GM21367 (cell line): ENCODE results near the gene KCNH6.
A peak's percentile ranks its signal among the peaks of the same experiment; 100 is the strongest.

Experiments used
- ATAC-seq: cut with Tn5 transposase; IDR thresholded peaks from one replicate; pipeline ENCODE4 v1.9.1; 2021; ENCODE audit not compliant: unreplicated experiment

The KCNH6 gene

DNA sequence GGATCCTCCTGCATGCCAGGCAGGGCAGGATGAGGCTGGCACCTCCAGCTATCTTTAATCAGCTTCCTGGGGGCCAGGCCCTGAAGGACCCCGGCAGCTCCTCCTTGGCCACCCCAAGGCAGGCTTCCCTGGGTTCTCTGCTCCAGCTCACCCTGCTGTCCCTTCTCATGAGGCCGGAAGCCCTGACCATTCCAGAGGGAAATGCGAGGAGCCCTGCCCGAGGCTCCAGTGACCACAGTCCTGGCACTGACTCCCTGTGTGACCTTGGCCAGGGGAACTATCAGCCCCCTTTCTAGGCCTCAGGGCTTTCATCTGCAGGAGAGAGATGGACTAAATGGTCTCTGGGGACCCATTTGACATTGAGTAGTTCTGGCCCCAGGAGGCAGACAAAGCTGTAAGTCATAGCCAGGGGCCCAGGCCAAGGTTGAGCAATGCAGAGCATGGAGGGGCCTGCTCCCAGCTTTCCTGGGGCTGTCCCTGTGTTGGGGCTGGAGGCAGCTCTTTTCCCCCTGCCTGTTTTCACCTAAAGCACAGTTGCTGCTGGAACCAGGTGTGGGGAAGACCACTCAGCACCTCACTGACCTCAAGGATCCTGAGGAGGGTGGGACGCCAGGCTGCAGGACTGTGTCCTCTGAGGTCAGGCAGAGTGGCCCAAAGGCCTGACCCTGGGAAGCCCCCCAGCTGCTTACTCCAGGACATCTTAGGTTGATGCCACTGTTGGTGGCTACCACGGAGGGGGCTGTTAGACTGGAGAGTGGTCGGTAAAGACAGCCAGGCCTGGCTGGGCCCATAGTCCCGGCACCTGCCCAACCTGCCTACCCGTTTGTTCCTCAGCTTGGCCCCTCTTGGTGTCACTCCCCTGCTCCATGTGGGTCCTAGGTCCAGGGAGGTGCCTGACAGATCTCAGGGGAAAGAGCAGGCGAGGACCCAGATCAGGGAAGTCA, 8.1 kb downstream of the KCNH6 start:
- ATAC-seq = no peak

DNA sequence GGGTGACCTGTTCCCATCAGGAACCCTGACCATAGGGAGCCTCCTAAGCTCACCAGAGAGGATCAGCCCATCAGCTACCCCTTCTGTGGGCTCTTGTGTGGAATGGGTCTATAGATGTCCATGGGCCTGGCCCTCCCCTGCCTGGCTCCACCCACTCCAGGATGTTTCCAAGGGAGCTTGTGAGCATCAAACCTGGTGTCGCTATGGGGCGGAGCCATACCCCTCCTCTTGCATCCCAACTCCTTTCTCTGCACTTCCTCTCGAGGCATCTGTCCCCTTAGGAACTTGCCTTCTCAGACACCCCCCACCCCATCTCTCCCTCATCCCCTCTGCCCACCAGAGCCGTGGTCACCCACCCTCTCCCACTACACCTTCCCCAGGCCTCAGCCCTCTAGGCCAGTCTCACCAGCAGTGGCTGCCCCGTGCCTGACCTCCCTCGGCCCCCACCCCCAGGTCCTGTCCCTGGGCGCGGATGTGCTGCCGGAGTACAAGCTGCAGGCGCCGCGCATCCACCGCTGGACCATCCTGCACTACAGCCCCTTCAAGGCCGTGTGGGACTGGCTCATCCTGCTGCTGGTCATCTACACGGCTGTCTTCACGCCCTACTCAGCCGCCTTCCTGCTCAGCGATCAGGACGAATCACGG, 10.4 kb downstream of the KCNH6 start:
- no peak for ATAC-seq

DNA sequence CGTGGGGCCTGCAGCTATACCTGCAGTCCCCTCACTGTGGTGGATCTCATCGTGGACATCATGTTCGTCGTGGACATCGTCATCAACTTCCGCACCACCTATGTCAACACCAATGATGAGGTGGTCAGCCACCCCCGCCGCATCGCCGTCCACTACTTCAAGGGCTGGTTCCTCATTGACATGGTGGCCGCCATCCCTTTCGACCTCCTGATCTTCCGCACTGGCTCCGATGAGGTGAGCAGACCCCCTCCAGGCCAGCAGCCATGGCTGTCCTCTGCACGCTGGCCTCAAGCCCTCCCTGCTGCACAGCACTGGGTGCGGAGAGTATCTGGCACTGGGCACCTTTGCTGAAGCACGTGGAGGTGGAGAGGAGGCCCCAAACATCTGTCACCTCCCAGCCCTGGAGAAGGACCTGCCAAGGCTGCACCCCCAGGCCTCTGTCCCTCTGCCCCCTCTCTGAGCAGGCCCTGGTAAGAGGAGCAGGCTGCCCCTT, 11.0 kb downstream of the KCNH6 start:
- no peak for ATAC-seq

DNA sequence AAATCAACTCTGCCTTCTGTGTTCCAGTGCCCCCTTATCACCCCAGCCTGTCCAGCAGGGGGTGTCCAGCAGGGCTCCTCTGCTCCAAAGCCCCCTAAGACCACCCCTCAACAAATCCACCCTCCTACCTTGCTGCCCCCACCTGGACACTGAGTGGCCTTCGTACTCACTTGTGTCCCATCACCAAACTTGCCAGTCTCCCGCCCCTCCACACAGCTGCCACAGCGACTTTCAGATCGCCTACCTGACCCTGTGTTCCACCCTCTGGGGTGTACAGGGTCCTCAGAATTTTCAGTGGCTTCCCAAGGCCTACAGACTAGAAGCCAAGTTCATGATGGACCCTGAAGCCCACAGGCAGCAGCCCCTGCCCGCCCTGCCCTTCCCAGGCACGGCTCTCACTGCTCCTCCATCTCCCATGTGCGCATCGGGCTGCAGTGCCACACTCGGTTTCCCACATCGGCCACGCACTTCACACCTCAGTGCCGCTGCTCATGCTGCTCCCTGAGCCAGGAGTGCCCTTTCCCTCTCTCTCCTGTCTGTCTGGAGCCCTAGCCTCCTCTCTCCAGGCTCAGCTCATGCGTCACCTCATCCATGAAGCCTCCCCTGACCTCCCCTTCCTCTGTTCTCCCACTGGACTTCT, 11.8 kb downstream of the KCNH6 start:
- no peak for ATAC-seq

DNA sequence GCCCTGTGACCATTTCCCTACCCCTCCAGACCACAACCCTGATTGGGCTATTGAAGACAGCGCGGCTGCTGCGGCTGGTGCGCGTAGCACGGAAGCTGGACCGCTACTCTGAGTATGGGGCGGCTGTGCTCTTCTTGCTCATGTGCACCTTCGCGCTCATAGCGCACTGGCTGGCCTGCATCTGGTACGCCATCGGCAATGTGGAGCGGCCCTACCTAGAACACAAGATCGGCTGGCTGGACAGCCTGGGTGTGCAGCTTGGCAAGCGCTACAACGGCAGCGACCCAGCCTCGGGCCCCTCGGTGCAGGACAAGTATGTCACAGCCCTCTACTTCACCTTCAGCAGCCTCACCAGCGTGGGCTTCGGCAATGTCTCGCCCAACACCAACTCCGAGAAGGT, 12.5 kb downstream of the KCNH6 start:
- no peak for ATAC-seq

DNA sequence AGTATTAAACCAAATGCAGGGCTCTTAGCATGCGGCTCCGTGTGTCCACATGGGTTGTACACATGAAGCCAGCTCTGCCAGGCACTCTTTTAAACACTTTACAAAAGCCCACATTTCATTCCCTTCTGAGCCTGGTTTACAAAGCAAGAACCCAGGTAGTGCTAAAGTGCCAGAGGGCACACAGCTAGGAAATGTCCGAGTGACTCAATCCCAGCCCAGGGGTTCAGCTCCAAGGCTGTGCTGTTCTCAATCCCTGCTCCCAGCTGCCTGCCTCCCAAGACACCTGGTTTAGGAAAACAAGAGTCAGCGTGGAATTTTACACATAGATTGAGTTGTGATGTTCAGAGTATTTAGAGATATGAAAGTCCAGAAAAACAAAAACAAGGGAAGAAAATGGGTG, 13.8 kb downstream of the KCNH6 start:
- ATAC-seq = no peak

DNA sequence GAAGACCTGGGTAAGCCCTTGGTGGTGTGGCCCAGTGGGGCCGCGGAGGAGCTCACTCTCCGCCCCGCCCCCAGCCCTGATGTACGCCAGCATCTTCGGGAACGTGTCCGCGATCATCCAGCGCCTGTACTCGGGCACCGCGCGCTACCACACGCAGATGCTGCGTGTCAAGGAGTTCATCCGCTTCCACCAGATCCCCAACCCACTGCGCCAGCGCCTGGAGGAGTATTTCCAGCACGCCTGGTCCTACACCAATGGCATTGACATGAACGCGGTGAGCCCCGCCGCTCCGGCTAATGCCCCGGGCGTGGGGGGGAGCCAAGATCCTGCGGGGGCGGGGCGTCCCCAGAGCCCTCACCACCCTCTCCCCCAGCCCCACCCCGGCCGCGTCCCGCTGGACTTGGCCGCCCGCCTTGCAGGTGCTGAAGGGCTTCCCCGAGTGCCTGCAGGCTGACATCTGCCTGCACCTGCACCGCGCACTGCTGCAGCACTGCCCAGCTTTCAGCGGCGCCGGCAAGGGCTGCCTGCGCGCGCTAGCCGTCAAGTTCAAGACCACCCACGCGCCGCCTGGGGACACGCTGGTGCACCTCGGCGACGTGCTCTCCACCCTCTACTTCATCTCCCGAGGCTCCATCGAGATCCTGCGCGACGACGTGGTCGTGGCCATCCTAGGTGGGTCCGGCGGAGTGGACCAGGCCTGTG, 15.0 kb downstream of the KCNH6 start:
- no peak for ATAC-seq

DNA sequence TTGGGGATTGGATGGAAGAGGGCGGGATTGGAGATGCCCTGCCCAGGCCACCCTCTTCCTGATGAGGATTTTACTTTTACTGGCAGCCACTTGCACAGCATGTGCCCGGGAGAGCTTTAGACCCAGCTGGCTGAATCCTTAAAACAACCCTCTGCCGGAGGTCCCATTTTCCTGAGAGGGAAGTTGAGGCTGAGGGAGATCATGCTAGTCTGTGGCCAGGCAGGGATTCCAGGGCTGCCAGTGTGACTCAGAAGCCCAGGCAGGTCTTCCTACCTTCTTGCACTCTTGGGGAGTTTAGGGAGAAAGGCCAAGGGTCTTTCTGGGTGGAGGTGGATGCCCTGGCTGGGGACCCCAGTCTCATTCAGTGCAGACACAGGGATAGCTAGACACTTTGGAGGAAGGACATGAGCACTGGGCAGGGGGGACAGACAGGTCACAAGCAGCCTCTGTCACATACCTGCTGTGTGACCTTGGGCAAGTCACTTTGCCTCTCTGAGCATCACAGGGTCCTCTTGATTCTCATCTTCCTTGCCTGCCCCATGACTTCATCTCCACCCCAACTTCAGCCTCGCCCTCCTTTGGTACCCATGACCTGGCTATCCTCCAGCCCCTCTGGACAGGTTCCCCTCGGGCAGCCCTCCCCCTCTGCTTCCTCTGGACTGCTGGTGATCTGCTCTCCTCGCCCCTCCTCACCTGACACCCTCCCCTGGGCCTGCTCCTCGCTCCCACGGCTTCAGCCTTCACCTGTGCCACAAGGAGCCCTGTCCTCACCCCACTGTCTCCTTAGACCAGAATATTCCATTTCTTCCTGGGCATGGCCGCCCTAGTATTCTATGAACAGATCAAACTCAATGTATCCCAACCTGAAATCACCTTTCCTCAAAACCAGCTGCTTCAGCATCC, 15.8 kb downstream of the KCNH6 start:
- no peak for ATAC-seq

DNA sequence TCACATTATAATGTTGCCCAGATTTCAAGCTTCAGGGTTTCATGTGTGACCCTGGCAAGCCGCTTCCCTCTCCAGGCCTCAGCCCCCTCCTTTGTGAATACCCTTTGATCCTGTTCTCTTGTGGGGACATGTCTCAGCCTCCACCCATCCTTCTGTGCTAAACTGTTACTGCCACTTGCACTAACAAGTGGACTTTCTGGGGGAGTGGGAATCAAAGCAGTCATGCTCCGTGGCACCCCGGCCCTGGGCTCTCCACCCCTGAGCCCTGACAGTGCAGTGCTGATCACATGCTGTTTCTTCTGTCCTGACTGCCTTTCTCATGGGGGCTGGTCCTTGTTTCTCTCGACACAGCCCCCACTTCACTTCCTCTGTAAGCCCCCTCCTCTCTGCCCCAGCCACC, 17.4 kb downstream of the KCNH6 start:
- no peak for ATAC-seq

DNA sequence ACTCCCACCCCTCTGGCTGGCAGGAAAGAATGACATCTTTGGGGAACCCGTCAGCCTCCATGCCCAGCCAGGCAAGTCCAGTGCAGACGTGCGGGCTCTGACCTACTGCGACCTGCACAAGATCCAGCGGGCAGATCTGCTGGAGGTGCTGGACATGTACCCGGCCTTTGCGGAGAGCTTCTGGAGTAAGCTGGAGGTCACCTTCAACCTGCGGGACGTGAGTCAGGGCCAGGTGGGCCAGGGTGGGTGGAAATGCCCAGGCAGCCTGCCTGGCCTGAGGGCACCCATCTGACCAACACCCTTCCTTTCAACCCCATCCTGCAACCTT, 19.0 kb downstream of the KCNH6 start:
- no peak for ATAC-seq

DNA sequence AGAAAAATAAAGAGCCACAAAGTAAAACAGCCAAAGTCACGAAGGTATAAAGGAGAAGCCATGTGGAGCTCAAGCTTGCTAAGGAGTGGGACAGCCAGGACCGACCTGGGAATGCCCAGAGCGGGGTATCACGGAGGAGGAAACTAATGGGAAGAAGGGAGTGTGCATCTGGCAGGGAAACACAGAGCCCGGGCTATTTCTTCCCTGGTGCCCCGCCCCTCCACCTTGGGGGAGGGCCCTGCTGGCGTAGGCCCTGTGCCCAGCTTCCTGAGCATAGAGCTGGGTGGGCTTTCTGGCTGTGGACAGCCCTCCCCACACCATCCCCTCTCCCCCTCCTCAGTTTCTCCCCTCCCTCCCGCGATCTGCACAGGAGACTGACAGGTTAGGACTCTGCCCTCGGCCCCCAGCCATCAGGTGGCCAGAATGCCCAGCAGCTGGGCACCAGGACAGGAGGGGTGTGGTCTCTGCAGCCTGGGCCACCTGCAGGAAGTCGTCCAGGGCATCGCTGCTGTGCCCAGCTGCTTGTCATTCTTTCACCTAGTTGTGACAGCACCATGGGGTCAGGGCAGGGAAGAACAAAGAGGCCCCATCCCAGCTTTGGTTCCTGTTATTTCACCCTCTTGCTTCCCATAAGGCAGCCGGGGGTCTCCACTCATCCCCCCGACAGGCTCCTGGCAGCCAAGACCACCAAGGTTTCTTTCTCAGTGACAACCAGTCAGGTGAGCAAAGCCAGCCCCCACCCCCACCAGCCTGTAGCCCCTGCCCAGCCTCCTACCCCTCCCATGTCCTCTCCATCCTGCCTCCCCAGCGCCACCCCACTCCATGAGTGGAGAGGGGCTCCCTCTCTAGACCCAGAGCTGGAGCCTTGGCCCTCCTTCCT, 20.0 kb downstream of the KCNH6 start:
- ATAC-seq = no peak

DNA sequence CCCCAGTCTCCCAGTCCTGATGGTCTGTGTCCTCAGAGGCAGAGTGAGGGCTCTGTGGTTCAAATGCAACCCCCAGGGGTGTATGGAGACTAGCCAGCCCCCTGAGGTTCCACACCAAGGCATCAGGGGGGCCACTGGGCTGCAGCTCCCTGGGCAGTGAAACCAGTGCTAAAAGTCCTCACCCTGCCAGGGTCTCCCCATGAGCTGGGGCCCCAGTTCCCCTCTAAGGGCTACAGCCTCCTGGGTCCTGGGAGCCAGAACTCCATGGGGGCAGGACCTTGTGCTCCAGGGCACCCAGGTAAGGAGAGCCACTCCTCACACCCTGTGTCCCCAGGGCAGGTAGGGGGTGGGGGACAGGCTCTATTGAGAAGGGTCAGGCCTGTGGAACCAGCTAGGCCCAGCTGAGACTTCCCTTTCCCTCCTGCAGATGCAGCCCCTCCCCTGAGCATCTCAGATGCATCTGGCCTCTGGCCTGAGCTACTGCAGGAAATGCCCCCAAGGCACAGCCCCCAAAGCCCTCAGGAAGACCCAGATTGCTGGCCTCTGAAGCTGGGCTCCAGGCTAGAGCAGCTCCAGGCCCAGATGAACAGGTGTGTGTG, 20.8 kb downstream of the KCNH6 start:
- no peak for ATAC-seq

DNA sequence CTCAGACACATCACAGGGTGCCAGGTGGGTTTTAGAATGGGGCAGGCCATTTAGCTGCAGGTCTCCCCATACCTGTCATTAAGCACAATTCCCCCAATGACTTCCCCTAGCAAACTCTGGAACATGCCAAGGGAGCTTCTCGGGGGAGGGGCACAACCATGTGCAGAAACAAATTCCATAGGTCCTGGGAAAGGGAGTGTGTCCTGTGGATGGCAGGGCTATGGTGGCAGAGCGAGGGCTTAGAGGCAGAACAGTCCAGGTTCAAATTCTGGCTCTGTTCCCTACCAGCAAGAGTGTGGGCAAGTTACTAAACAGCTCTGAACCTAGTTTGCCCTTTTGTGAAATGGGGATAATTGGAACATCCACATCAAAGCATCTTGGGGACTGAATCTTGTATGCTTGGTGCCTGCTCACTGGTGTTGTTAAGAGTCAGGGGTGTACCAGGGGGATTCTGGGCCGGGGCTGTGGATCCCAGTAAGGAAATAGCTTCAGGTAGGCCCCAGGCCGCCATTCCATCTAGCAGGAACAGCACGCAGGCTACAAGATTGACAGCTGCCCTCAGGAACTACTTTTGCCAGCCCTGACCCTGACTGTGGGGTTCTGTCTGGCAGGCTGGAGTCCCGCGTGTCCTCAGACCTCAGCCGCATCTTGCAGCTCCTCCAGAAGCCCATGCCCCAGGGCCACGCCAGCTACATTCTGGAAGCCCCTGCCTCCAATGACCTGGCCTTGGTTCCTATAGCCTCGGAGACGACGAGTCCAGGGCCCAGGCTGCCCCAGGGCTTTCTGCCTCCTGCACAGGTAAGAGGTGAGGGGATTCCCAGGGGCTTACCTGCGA, 21.5 kb downstream of the KCNH6 start:
- ATAC-seq = no peak

DNA sequence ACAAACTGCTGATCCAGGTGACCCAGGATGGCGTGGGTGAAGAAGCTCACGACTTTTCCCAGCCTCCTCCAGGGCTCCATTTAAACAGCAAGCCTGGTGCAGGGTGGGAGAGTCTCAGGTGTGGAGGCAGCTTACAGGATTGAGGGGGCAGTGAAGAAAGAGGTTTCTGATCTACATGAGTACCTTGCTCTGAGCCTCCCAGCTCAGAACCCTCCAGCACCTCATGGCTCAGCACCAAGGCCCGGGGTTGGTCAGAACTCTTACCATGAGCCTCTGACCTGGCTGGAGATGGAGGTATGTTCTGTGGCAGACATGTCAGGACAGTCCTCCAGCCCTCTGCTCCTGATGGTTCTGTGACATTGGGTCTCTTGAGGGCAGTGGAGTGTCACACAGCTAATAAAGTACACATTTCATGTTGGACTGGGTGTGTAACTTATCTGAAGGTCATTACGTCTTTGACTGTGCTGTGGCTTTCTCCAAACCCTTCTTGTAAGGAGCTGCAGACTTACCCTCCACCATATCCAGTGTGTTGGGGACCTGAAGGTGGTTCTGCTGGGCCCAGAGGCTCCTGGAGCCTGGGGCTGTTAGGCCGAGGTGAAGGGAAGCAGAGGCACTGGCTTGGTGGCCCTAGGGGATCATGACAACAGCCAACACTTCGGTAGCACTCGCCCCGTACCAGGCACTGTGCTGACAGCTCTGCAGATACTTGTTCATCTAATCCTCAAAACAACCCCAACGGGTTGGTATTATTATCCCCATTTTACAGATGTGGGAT, 23.3 kb downstream of the KCNH6 start:
- no peak for ATAC-seq

DNA sequence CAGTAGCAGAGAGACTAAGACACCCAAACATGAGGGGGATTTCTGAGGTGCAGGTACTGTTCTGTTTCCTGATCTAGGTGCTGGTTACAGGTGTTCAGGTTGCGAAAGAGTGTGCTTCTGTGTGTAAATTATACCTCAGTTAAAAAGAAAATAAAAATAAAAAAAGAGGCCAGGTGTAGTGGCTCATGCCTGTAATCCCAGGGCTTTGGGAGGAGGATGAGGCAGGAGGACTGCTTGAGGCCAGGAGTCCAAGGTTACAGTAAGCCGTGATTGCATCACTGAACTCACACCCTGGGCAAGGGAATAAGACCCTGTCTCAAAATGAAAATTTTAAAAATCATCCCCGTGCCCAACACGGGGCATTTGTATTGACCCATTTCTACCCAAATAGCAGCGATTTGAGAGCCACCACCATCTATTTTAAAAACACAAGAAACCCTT, 23.9 kb downstream of the KCNH6 start:
- ATAC-seq = no peak

DNA sequence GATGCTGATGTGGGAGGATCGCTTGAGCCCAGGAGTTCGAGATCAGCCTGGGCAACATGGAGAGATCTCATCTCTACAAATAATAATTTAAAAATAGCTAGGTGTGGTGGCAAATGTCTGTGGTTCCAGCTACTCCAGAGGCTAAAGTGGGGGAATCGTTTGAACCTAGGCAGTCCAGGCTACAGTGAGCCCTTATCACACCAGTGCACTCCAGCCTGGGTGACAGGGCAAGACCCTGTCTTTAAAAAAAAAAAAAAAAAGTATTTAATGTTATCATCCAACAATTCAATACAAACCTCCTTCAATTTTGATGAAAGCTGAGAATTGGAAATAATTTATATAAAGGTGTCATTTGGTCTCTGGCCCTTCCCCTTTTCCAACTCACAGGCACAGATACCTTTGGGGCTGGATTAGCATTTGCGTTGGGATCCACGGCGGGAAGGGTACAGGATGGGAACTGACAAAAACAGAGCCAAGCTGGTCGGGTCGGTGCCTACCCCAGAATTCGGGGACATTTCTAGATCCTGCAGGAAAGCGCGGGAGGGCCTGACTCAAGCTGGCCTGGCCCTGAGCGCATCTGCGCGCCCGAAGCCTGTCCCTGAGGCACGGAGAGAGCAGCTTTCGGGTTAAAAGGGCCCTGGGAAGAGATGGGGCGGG, 26.3 kb downstream of the KCNH6 start:
- peak; percentile 18 for ATAC-seq
